ENCODE results near the gene ENAH.

- no peak for TF ChIP-seq YY1 (IDR thresholded peaks at IDR 0.05; ENCODE audit: insufficient read depth, insufficient read length)
- TF ChIP-seq SUZ12 (IDR thresholded peaks at IDR 0.05; ENCODE audit: extremely low read depth, insufficient read depth, insufficient read length) = no peak
Measured at GRCh38 chr1:225685476-225686176, 32.7 kb upstream of the ENAH start.
